ENCODE results near the gene ABCC2.
"Not testable (repeated sequence)": the region's sequence is repeated elsewhere in the genome, so short reads cannot be mapped to it uniquely, and the experiment has no call there.

The ABCC2 gene

DNA sequence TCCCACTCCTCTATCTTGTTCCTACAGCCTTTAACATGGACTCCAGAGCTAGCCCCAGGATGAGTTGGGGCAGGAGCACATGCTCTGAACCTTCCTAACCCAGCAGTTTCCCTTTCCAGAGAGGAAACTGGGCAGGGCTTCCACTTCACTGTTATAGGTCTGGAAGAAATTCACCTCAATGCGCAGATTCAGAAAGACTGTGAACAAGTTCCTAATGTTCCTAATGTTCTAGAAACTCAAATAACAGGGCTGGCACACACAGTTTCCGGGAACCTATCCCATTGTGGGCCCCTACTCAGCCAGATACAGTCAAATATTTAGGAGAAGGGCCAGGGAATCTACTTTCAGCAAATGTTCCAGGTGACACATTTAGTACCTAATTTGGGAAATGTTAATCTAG, 29.7 kb downstream of the ABCC2 start:
- DNase-seq, result no peak

DNA sequence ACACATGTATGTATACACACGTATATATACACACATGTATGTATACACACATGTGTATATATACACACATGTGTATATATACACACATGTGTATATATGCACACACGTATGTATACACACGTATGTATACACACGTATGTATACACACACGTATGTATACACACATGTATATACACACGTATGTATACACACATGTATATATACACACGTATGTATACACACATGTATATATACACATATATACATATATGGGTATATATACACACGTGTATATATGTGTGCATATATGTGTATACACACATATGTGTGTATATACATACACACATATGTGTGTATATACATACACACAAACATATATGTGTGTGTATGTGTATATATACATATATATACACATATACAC, 31.7 kb downstream of the ABCC2 start:
- DNase-seq, result no peak

DNA sequence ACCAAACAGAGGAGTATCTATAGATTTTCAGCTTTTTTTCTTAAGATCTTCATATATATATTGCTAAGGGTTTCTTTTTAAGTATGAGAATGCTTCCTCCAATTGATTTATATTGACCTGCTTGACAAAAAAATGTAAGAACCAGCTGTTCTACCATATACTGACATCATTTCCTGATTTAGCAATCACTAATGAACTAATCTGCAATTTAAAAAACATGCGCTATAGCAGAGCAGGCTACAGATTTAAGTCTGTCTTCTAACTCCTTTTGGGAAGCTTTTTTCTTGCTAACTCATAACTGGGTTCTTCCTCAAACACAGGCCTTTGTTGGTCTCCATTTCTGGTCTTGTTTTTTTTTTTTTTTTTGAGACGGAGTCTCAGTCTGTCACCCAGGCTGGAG, 33.2 kb downstream of the ABCC2 start:
- peak; percentile 27 to 52 for DNase-seq

DNA sequence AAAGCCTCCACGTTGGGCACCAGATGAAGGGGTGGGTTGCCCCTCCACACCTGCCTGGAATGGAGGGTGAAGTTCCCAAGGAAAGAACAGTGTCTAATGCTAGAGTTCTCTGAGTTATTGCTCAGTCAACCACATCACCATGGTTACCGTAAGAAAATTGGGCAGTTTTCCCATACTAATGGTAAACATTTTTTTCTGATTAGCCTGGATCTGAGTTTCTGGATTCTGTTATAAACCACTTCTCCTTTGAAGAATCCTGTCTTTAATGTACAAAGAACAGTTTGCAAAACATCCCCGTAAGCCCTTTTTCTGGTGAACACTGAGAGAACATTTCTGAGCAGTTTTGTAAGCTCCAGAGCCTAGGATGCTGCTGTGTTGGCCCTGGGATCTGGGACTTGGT, 45.5 kb downstream of the ABCC2 start:
- no peak for DNase-seq

DNA sequence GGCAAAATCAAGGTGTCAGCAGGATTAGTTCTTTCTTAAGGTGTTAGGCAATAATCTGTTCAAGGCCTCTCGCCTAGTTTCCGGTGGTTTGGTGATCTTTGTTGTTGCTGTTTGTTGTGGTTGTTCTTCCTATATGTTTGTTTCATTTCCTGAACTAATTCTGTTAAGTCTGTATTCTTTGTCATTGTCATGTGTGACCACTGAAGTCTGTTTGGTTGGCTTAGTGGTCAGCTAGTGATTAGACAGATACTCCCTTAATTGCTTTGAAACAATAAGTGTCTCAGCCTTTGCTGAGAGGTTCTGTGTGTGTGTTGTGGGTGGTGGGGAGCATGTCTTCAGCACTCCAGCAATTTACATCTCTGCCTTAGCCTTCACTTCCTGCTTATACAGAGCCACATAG, 46.0 kb downstream of the ABCC2 start:
- DNase-seq, result no peak

DNA sequence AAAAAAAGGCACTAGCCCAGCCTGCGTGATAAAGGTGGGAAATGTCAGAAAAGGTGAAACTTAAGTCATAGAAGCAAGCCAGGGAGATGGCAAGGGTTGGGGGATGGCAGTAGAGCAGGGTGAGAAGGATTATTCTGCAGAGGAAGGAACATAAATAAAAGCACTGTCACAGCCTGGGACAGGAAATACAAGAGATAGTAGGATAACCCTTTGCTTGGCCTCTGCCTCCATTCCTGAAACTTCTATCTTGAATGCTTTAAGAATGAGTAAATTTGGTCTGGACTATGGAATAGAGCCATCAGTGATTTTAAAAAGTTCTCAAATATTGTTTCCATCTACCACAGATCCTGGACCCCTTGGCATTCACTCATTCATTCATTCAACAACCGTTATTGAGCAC, 50.0 kb downstream of the ABCC2 start:
- no peak for DNase-seq

DNA sequence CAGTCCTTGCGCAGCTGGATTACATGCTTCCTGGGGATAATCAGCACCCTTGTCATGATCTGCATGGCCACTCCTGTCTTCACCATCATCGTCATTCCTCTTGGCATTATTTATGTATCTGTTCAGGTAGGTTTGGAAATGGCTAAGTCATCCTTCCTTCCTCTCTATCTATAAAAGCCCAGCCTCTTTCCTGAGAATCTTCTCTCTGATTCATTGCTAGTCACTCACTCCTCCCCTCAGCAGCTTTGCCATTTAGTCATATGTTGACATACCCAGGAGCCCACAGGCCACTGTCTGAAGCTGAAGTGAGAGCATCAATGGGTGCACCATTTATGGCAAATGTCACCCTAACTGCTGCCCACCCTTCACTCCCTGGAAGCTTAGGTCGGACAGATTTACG, 52.0 kb downstream of the ABCC2 start:
- no peak for DNase-seq

DNA sequence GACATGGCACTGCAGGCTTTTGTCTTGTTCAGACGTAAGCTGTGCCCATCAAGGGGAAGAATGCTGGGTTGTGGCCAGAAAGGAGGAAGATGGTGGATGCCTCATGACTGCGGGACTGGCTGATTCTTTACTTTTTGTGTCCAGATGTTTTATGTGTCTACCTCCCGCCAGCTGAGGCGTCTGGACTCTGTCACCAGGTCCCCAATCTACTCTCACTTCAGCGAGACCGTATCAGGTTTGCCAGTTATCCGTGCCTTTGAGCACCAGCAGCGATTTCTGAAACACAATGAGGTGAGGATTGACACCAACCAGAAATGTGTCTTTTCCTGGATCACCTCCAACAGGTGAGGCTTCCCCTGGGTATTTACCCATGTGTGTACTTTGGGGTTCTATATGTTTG, 53.5 kb downstream of the ABCC2 start:
- no peak for DNase-seq

DNA sequence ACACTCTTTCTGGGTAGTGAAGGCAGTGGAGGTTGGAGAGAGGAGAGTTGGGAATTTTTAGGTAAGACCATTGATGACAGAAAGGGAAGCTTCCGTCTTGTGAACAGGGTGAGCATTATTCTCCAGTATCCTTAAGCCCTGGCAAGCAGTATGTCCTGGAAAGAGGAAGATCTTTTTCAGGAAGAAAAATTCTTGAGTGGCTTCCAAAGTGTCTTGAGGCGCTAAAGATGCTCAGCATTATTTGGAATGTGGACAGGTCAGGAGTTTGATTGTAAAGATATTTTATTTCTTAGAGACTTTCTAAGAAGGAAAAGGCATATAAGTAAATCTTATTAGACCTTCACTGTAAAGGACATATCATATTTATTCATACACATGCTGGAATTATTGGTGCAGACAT, 54.3 kb downstream of the ABCC2 start:
- no peak for DNase-seq

DNA sequence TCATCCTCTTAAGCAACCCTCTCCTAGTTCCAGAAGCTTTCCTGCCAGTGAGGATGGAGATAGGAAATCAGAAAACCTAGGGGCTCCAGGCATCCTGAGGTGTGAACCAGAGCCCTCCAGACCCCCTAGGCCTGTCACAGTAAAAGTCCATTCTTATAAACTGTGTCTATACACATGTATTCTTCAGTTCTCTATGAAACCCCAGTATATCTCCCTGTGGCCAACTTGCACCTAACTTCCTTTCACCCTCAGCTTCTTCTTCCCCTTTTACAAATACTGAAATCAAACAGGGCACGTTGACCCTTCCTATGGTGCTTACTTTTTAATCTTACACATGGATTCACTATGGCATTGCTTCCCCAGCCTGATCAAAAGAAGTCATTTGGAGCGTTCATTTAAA, 58.4 kb downstream of the ABCC2 start:
- DNase-seq, result not testable (repeated sequence)

DNA sequence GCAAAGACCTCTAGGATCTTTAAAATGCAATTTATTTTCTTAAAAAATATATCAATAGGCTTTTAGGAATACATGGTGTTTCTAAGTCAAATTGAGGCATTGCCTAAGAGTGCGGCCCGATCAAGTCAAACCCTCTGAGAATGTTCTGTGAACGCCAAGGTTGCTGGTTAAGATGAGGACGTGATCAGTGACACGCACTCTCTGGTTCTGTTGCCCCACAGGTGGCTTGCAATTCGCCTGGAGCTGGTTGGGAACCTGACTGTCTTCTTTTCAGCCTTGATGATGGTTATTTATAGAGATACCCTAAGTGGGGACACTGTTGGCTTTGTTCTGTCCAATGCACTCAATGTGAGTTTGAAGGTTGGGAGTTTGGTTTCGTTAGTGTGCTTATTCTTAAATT, 59.3 kb downstream of the ABCC2 start:
- no peak for DNase-seq

DNA sequence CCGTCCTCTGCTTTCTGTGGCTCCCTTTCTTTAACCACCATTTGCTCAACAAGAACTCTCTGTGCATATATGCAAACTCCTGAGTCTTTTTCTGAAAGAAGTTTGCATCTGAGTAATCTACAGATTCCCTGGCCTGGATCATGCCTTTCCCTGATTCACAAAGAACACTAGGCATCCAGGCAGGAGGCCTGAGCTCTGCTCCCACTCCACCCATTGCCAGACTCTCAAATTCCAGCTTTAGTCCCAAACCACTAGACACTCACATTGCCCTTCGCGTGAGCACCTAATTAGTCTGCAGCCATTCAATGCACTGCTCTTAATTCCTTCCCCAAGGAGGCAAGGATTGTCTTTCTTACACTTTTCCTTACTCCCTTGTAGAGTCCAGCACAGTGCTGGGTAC, 60.9 kb downstream of the ABCC2 start:
- DNase-seq, result no peak

DNA sequence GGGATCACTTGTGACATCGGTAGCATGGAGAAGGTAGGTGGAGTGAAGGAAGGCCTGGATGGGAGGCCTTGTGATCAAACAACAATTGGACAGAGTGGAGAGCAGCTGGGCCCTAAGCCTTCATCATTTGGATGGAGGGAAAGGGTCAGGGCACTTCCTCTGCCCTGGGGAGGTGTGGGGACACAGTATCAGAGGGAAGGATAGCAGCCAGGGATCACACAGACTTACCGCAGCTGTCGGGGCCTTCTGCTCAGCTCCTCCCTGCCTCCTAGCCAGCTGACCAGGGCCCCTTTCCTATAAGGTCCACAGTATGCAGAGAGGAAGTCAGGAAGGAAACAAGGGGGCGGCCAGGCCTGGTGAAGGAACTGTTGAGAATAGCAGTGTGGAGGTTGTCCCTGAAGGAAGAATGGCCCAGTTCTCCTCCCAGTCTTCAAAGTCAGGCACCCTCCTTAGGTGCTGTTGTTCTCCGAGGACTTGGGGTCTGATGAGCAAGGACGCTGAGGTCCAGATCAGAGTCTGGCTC, 62.1 kb downstream of the ABCC2 start:
- no peak for DNase-seq

DNA sequence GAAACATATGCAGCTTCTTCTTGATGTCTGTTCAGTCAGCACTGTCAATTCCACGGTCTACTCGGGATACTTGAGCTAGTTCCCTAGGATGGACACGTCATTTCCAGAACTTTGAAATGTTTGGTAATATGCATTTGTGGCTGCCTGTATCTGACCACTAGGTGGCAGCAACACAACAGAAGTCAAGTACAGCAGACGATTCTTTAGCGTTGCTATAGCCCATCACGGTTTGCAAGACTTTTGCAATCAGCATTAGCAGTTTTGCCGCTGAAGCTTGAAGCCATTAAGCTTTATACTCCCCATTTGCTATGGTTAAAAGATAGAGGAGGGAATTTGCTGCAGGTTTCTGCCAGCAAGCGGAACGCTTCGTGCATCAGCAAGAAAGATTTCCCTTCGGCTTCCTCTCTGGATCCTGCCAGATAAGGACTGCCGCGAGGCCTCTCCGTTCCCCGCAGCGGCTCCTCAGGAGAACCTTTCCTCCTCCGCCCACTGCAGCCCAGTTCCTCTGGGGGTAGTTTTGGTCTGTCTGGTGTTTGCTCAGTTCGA, 63.5 kb downstream of the ABCC2 start:
- peak; percentile 84 to 94 for DNase-seq

DNA sequence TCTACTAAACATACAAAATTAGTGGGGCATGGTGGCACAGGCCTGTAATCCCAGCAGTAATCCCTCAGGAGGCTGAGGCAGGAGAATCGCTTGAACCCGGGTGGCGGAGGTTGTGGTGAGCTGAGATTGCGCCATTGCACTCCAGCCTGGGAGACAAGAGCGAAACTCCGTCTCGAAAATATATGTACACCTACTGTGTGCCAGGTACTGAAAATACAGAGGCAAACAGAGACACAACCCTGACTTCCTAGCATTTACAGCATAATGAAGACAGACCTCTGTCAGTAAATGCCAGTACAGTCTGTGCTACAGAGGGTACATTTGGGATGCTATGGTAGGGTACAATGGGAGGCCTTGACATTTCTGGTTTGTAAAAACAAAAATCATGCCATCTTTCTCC, 66.6 kb downstream of the ABCC2 start:
- DNase-seq, result no peak

DNA sequence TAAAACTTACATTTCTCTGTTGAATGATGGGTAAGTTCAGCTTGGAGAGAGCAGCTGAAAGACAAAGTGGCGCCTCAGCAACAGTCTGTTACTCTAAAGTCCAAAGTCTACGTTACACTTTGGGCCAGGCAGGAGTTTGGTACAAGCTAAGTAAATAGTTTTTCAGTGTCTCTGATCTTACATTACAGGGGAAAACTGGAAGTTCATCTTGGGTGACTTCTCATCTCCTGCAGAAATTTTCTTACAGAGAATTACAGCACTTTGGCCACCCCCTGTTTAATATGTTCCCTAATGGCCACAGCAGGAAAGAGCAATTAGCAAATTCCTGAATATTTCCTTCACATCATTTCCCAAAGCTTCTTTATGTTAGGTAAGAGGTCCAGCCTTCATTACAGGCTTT, 67.1 kb downstream of the ABCC2 start:
- DNase-seq, result no peak

DNA sequence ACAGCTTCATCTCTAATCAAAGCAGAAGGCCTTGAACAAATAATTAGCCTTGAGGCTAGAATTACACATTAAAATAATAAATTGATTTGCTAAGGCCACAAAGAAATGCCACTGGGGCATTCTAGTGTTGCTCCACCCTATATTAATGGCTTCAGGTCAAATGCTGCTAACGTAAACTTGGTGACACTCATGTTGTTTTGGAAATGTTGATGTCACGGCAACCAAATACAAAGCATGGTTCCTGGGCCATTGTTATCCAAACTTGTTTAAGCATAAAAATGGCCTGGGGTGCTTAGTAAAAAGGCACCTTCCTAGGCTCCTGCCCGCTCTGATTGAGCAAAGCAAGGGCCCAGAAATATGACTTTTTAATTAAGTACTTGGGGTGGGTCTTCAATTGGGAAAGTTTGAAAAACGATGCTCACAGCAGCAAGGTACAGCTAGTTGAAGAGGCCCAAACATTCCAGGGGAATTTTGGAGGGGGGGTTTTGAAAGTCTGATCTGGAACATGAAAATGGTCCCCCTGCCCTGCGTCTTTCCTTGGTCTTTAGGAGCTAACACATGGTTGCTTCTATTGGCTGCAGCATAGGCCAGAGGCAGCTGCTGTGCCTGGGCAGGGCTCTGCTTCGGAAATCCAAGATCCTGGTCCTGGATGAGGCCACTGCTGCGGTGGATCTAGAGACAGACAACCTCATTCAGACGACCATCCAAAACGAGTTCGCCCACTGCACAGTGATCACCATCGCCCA, 67.8 kb downstream of the ABCC2 start:
- no peak for DNase-seq

DNA sequence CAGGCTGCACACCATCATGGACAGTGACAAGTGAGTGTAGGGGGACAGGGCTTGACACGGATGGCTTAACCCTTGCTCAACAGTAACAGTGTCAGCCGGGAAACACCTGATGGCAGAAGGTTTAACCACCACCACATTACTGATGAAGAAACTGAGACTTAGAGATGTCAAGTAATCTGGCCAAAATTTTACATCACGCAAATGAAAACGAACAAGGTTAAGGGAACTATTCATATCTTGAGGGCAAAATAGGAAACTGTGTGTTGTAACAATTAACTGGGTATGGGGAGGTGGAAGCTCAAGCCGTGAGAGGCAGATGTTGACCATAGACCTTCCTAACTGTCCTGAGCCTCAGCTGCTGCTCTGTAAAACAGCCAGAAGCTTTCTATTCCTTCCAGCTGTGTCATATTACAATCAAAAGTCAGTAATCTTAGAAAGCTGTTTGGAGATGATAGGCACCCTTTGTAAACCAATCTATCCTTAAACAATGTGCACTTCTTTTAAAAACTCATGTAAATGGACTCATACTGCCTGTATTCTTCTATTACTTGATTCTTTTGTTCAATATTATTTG, 68.4 kb downstream of the ABCC2 start:
- DNase-seq, result no peak

DNA sequence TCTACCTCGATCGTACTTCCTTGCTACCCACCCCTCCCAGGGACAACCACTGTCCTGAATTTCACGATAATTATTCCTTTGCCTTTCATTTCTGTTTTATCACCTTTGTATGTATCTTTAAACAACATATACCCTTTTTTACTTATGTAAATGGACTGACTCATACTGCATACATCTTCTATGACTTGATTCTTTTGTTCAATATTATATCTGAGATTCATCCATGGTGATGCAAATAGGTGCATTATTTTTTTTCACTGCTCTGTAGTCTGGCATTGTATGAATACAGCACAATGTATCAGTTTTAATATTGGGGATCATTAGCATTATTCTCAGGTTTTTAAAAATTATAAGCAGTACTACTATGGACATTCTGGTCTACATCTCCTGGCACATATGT, 69.4 kb downstream of the ABCC2 start:
- no peak for DNase-seq

DNA sequence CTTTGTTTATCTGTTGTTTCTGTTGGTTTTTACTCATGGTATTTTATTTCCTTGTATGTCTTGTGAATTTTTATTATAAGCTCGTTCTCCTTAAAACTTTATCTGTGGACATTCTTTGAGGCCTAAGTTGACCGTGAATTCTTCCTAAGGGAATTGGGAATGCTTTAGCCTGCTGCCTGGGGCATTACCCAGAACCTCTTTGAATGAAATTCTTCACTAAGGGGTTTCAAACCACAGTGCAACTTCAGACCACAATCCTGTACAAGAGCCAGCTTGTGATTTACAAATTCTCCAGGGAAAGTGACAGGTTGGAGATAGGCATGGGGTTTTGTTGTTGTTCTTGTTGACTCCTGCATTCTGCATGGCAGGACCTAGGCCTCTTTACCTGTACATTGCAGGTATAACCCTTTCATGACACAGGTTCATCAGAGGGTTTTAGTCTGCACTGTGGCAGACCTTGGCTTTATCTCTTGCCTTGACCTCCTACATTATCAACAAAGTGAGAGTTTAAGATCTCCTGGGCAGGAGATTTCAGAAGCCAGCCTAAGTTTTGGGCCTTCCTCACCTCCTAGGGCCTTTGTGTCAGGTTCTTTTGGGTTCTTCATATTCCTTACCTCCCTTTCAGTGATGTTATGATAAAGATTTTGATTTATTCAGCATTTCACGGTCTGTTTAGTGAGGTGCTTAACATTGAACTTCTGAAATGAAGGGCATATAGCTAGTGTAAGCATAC, 70.2 kb downstream of the ABCC2 start:
- DNase-seq, result no peak

DNA sequence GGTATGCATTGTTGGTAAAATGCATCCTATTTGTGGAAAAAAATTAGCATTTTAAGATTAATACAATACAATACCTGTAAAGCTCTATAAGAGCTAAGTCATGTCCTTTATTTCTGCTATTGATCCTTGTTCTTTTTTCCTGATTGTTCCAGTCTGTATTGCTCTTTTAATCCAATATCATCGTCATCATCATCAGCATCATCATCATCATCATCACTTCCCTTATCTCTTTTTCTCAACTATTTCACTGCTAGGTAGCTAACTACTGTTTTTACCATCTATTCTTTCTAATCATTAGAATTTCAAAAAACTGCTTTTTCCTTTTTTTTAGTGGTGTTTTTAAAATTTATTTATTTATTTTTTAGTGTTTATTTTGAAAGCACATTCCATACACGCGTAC, 71.2 kb downstream of the ABCC2 start:
- no peak for DNase-seq

DNA sequence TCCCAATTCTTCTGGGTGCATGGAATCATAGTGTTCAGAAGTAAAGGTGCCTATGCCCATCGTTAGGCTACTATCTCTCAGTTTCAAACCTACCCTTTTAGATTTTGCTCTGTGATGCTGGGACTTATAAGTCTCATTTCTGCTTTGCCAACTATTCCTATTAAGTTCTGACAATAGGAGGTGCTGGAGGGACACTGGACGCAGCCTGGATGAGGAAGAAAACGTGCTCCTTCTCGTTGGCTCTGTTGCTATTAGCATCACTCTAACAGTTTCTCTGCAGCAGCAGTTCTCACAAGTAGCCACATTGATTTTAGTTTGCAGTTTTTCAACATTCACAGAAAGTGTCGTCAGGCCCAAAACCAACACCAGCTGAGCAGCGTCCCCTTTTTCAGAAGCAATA, 72.4 kb downstream of the ABCC2 start:
- peak; percentile 5 to 19 for DNase-seq

DNA sequence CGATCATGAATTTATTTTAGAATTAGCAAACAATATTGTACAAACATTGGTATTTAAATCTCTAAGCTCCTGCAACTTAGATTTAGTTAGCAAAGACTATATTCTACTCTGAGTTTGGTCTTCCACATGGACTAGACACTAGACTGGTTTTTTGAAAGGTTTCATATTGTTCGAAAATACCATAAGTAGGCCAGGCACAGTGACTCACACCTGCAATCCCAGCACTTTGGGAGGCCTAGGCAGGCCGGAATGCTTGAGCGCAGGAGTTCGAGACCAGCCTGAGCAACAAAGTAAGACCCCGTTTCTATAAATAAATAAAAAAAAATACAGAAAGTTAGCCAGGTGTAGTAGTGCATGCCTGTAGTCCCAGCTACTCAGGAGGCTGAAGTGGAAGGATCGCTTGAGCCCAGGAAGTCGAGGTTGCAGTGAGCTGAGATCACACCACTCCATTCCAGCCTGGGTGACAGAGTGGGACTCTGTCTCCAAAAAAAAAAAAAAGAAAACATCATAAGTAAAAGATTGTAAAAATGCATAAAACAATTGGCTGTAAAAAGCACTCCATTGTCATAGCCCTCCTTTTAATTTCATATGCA, 73.1 kb downstream of the ABCC2 start:
- no peak for DNase-seq

DNA sequence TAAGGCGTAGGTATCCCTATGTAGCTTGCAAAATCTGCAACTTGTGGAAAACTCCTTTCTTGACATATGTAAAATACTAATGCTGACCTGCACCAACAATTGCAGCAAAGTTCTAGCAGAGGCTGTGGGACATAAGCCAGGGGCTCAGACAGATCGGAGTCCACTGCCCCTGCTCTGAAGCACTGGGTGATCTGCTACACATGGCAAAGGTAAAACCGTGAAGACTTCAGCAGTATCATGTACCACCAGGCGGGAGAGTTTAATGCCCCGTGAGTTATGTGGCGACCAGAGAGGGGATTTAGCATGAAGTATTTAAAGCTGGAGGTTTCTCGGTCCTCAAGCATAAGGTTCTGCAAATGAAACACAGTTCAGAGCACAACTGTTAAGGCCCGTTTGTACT, 76.4 kb downstream of the ABCC2 start:
- DNase-seq, result no peak
